IPS DF 4.7 (cell line): Measurements from ENCODE around the gene GPRC5B.

Experiments
- DNase-seq: peaks from one replicate; pipeline ENCODE4 v3.0.0-alpha.2; 2013; ENCODE audit warnings: low spot score; ENCODE audit errors: extremely low read depth

The GPRC5B gene

DNA sequence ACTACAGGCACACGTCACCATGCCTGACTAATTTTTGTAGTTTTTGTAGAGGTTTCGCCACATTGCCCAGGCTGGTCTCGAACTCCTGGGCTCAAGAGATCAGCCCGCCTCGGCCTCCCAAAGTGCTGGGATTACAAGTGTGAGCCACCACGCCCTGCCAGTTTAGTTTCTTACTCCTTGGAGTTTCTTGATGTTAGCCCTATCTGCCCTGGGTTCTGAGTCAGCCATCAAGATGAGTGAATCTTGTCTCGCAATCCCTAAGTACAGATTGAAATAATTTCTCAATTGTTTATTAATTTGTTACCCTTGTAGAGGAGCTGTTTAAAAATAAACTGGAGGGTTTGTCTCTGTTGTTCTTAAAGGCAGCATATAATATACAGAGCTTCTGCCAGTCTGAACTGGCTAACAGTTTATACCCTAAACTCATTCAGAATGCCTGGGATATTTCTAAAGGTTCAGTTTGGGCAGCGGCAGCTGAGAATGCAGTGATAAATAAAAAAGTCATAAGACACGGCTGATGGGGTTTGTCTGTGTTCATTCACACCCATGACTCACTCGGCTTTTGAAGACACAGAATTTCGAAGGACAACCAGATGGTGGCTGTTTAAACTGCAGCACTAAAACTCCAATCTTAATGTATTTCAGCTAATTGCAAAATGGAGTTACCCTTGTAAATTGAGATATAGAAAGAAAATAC is 39.6 kb downstream of the GPRC5B start:
- no peak for DNase-seq

DNA sequence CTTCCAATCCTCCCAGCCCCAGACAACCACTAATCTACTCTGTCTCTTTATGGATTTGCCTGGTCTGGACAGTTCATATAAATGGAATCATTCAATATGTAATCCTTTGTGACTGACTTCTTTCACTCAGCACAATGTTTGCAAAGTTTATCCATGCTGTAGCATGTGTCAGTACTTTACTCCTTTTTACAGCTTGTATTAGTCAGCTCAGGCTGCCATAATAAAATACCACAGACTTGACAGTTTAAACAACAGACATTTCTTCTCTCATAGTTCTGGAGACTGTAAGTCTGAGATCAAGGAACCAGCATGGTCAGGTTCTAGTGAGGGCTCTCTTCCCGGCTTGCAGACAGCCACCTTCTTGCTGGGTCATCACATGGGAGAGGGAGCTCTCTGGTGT is 41.3 kb downstream of the GPRC5B start:
- no peak for DNase-seq

DNA sequence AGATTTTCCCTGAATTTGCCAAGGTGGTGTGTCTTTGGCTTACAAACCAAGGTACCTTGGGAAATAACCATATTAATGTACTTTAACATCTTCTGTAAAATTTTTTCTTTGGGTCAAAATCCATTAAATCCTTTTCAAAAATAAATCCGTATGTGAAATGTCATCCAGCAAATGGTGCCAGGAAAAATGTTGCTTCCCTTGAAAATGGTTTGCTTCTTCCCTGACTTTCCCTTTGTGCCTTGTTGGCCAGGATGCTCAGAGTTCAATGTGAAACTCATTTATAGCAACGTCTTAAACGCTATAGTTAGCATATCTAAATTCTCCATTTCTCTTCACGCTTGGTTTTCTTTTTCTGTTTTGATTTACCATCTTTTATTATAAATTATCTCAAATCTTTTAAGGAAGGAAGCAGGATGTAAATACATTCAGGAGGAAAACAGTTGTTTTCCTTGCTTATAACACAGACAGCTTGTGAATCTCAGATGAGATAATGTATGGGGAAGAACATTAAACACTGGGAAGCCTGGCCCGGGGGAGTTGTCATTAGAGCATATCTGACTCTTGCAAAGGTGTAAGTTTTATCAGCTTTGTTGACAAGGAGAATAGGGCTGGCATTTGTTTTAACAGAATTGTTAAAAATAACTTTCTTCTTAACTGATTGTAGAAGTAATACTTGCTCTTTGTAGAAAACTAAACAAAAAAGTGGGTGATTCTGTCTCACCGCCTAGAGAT is 42.1 kb downstream of the GPRC5B start:
- no peak for DNase-seq

DNA sequence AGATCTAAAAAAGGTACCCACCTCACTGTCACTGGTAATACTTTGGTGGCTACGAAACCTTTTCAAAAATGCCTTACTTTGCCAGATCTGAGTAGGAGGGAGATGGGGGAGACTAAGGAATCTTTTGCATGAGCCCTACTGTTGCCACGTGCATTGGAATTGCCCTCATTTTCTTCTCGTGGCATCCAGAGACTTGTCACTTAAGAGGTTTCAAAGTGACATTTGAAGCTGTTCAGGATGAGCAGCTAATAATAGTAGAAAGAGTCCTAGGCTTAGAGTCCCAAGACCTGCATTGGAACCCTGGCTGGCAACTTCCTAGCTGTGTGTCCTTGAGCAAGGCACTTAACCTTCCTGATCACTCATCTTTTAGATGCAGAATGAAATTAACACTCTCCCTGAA is 43.5 kb downstream of the GPRC5B start:
- no peak for DNase-seq

DNA sequence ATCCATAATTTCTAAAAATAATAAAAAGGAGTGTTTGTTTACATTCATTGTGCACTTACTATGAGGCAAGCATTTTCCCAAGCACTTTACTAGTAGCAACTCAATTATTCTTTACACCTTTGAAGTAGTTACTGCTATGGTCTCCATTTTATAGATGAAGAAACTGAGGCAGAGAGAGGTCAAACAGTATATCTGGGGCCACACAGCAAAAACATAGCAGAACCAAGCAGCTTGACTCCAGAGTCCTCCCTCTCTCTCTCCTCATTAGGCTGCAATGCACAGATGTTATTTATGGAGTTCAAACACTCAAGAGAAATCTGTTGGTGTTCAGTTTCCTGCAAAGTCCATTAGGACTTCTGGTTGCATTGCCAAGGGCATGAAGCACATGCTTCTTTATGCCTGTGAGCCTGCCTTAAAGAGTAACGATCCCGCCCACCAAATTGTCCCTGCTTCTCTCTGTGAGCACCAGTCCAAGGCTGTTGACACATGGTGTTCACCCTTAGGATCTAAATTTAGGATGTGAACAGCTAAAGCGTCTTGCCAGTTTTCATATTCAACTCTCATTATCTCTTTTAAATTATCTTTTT is 44.0 kb downstream of the GPRC5B start:
- DNase-seq = no peak

DNA sequence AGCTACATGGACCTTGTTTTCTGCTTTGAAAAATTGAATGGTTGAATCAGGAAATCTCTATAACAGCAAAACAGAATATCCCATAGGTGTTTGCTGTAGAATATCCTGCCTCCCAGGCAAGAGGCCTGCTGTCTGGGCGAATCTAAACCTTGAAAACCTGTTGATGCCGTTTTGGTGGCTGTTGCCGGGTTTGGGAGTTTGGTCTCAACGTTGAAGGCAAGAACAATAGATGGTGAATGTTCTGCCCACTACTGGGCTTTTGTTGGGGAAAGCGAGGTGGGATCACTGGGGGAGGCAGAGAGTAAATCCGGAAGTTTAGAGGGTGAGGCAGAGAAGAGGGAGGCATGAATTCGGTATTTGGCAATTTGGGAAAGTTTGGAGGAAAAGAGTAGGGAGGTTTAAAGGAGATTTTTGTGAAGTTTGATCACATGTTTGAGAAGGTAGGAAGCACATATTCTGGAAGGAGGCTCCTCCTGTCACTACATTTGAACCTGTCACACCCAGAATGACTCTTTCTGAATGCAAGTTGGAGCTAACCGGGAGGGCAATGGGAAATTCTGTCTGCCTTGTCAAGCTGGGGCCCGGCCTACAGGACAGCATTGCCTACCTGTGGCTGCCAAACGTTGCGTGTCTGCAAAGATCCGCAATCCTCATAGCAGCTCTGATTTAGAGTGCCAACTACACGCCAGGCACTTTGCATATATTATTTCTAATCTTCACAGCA is 46.5 kb downstream of the GPRC5B start:
- no peak for DNase-seq

DNA sequence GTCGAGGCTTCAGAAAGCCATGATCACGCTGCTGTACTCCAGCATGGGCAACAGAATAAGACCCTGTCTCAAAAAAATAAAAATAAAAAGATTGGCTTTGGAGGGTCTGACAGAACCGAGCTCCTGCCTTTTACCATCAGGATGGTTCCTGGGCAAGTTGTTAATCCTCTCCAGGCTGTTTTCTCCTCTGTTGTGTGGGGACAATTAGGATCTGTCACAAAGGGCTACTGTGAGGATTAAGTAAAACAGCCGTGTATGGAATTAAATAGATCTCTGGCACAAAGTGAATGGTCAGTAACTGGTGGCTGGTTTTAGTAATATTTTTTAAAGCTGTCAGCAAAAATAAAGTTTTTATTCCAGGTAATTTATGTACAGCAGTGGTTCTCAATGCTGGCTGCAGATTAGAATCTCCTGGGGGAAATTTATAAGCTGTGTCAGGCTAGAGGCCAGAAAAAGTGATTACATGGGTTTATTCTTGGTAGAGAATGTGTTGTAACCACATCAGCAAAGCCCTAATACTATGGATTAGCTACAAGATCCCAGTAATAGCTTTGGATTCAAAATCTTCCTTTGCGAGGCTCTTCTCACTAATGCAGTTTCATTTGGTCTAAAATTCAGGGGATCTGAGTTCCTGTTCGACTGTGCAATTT is 47.2 kb downstream of the GPRC5B start:
- DNase-seq = no peak

DNA sequence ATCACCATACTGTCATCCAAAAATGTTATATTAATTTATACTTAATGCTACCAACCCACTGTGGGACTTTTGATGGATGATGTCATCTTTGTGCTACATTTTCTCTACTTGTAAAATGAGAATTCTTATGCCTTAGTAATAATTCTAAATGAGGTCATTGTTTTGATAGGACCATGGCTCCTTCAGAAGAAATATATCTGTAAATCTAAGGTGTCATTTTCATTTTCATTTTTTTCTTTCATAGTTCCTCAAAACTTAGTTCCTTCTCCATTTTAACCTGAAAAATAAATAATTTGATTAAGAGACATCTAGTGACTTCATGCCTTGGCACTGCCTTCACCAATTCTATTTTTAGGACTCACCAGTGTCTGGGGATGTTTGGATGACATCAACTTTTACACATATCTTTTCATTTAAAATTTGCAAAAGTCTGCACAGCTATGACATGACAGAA is 48.7 kb downstream of the GPRC5B start:
- no peak for DNase-seq

DNA sequence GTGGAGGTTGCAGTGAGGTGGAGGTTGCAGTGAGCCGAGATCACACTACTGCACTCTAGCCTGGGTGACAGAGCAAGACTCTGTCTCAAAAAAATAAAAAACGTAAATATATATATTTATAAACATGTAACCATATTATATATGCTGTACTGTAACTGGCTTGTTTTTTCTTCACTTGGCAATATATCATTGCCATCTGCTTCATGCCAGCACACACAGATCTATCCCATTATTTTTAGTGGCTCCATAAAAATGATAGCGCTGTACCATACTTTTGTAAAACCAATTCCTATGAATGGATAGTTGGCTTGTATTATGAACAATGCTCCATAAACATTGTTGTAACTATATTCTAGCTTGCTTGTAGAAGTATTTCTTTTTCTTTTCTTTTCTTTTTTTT is 49.5 kb downstream of the GPRC5B start:
- DNase-seq = no peak

DNA sequence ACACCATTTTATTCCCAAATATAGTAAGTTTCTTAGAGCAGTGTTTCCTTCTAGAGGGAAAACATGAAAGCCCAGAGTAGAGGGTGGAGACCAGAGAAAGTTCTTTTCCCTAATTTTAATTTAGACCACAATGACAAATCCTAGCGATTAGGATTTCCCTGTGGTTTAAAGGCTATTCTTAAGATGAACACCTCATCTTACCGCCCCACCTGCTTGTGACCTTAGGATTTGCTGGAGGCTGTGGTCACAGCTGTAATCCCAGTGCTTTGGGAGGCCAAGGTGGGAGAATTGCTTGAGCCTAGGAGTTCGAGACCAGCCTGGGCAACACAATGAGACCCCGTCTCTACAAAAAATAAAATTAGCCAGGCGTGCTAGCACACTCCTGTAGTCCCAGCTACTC is 51.1 kb downstream of the GPRC5B start:
- no peak for DNase-seq

DNA sequence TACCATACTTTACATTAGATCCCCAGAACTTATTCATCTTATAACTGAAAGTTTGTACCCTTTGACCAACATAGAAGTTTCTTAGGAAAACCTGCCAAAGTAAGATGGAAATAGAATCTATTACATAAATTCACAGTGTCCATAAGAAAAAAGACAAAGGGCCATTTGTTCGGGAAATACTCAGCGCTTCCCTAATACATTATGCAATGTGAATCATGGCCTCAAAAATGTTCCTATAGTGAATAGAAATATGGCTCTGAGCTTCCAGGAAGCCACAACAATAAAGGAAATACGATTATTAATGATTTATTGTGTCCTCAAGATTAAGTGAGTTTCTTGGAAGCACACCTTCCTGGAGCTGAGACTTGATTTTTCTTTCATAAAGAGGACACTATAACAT is 51.5 kb downstream of the GPRC5B start:
- no peak for DNase-seq

DNA sequence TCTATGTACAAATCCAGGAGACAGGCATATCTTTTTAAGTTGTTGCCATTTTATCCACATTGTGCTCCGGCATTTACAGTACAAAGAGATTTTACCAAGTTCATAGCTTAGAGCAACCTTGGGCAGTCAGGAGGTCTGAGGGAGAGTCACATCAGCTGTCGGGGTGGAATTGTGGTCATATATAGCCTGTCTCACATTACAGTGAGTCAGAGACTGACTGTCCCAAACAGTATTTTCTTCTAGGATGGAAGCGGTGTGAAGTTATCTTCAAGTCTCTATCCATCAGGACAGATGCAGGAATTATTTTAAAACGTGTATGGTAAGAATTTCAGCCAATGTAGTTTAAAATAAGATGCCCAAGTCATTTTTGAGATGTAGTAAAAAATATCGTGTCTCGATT is 53.0 kb downstream of the GPRC5B start:
- no peak for DNase-seq

DNA sequence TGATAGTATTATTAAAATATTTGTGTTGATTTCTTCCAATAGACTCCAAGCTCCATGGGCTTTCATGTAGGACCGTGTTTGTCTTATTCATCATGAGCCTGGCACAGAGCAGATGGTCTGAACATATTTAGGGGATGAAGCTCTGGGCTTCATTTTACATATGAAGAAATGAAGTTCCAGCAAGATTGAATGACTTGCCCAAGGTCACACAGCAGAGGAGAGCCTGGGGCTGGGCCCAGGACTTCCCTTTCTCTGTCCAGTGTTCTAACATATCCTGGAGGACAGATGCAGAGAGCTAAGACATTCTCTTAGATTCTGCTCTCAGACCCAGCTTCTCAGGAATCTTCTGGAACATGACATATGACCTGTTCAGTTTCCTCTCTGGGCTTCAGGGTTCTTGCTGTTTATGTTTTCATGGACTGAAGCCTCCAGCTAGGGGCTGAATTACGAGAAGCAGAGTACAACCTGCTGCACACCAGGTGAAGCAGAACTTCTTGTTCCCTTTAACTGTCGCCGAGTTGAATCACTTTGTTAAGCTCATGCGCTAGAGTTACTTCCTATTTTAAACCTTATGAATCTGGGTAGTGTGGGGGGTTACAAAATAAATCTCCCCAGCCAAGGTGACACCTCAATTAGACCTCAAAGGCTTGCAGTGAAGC is 53.6 kb downstream of the GPRC5B start:
- DNase-seq = no peak

DNA sequence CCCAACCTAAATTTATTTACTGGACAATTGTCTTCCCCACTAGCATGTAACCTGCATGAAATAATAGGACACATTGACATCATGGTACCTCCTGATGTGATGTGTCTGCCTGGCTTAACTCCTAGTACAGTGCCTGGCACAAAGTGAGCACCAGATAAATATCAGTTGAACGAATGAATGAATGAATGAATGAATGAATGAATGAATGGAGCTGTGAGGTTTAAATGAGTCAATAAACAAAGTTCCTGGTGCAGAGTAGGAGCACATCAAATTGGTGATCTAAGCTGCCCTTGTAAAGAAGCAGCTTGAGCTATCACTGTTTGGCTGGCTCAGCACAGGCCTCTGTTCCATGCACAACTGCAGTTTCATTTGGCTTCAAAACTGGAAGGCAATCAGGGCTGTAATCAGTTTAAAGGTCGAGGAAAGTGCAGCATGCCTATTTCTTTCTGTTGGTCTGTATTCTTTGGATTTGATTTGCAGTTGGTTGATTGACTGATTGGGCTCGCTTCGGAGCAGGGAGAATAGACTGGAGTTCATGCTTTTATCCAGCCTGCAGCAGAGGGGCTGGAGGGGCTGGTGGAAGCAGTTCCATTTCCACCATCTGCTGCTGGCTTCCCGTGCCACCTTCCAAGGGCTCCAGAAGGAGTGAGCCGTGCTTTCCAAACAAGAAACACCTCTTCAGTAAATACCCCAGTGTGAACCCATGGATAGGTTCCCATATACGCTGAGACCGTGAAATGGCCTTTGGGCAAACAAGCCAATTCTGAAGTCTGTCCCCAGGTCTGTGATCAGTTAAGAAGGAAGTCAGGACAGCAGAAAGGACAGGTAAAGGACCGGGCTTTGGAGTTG is 54.6 kb downstream of the GPRC5B start:
- no peak for DNase-seq

DNA sequence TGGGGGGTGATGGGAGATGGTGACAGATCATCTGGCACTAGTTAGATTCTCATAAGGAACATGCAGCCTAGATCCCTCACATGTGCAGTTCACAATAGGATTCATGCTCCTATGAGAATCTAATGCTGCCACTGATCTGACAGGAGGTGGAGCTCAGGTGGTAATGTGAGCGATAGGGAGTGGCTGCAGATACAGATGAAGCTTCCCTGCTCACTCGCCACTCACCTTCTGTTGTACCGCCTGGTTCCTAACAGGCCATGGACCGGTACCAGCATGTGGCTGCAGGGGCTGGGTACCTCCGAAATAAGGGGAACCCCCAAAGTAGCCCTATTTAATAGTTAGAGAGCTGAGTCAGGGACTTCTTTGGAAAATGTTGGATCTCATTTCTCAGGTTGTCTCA is 60.4 kb downstream of the GPRC5B start:
- DNase-seq = no peak

DNA sequence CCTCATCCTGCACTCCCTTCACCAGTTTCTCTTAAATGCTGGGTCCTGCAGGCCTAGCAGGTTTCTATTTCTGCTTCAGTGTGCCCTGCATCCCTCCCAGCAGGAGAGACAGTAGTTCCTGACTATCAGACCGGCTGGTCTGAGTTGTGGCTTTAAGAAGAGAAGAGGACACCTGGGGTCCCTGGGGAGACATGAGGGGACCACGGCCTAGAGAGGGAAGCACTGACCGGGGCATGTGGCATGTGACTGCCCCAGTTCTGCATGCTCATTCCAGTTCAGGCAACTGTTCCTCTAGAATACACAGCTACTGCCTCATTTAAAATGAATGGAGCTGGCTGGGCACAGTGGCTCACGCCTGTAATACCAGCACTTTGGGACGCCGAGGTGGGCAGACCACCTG is 61.3 kb downstream of the GPRC5B start:
- DNase-seq = no peak

DNA sequence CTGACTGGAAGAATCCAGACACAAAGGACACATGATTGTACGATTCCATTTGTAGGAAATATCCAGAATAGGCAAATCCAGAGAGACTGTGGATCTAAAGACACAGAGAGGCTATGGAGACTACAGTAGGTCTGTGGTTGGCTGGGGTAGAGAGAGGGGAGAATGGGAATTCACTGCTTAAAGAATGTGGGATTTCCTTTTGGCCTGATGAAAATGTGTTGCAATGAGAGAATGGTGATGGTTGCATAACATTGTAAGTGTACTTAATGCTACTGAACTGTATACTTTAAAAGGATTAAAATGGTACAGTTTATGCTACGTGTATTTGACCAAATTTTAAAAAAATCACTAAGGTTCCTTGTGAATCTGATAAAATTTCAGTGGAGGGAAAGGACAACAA is 62.1 kb downstream of the GPRC5B start:
- no peak for DNase-seq

DNA sequence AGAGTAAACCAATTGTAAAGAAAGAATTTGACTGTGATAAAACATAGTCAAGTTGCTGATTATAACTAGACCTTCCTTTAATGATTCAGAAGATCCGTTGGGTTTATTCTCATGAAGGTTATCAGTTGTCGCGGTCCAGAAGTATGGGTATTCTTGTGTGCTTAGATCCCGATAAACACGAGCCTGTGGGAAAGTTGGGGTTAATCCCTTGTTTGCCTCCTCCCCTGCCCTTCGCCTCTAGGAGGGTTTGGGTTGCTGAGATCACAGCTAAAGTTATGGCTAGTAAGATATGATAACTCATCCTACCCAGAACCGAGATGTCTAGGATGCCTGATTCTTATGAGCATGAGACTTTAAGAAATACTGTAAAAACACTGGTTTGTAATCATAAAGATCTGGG is 66.8 kb downstream of the GPRC5B start:
- no peak for DNase-seq

DNA sequence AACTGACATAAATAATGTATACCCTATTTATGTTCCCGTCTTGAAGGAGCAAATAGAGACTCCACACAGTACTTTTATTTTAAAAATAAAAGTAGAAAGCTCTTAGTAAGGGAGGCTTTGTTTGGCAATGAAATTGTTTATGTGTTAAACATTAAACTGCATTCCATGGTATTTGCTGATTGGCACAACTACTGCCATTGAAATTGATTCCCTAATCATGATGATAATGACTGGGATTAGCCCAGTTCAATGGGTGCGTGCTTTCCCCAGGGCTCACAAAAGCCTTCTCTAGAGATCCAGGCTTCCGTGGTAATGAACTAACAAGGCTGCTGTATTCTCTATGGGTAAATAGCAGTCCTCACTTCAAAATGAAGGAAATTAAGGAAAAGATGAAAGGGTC is 67.5 kb downstream of the GPRC5B start:
- DNase-seq = no peak

DNA sequence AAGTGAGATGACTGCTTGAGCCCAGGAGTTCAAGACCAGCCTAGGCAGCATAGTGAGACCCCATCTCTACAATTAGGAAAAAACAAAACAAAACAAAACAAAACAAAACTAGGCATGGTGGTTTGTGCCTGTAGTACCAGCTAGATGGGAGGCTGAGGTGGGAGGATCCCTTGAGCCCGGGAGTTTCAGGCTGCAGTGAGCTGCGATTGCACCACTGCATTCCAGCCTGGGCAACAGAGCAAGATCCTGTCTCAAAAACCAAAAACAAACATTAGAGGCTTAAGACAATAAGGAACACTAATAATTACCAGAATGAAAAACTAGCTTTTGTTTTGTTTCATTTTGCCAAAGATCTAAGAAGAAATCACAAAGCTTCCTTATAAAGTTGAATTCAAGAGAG is 69.2 kb downstream of the GPRC5B start:
- no peak for DNase-seq
